Activated gamma-delta T cell (primary cell): ENCODE results near the gene ALG9.

Experiments used
- DNase-seq: peaks from one replicate; lab custom pipeline; 2025; lab: John Stamatoyannopoulos, UW

Gene ALG9

GRCh38 chr11:111879637-111879960 lies 8.2 kb upstream of the ALG9 start:
- DNase-seq, result no peak

GRCh38 chr11:111878849-111879636 lies 7.7 kb upstream of the ALG9 start, which contains the start of the genes CFAP68 and FDXACB1:
Gene CFAP68, plus strand, starts transcription at chr11:111879541. Its CDS starts 20 bp downstream, at chr11:111879561.
Gene FDXACB1, minus strand, starts transcription at chr11:111879165. Its CDS starts 33 bp downstream, at chr11:111879132.
- peak; percentile 62 for DNase-seq

DNA sequence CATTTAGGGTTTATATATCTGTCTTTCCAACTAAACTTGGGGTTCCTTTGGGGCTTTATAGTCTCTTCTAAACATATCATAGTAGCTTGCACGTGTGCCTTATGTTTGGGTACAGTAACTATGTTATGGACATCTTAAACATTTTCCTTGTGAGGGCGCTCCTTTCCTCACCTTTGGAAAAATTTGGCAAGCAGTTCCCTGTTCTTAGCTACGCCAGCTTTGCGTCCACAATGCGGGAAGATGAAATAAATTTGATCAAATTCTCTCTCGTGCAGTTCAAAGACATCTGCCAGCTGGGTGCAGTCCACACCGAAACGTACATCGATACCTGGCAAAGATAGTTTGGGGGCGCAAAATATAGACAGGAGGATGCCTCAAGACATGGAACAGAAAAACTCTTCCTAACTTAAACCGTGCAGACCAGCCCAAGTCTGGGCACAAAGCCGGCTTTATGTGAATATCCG lies 7.0 kb upstream of the ALG9 start:
- no peak for DNase-seq

- no peak for DNase-seq
These were observed 346 bp upstream of the ALG9 start for GRCh38 chr11:111871693-111872161.

DNA sequence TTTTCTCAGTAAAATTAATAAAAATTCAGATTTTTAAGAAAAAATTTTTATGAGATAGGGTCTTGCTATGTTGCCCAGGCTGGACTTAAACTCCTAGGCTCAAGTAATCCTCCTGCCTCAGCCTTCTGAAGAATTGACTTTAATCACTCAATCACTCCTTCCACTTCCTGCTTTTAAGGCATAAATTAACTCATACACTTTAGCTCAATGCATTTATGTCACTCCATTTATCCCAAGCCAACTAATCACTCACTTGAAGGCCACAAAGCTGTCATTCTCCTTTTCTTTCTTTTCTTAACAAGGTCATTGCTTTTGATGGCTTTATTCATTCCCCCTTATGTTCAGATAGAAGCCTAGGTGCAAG lies 877 bp downstream of the ALG9 start:
- DNase-seq, result no peak

DNA sequence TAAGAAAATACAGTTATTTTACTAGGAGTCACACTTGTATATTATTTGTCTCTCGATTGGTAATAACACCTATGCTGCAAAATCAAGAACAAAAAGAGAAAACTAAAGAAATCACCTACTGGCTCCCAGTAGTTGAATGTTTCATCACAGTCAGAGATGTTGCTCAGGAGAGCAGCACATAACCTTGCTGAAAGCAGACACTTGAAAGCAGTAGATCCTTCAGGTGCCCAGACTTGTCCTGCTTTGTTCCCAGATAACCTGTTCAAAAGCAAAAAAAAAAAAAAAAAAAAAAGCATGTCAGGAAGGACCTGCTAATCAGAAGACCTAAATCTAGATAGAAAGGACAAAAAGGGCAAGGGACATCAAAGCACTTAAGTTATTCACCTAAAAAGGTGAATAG lies 1.3 kb downstream of the ALG9 start:
- DNase-seq, result no peak

- no peak for DNase-seq
These were observed 11.1 kb downstream of the ALG9 start for GRCh38 chr11:111860257-111860656.

DNA sequence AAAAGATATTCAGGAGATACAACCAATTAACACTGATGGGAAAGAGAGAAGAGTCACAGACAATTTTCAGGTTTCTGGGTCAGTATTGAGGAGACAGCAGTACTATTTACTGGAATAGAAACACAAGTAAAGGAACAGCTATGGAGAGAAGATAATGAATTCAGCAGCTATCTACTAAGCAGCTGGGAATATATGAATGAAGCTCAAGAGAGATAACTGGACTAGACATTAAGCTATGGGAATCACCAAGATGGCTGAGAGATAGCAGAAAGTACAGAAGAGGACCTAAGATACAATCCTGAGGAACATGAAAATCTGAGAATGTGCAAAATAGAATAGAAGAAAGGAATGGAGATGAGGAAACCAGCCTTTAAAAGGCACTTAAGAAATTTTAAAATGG lies 15.9 kb downstream of the ALG9 start:
- no peak for DNase-seq

DNA sequence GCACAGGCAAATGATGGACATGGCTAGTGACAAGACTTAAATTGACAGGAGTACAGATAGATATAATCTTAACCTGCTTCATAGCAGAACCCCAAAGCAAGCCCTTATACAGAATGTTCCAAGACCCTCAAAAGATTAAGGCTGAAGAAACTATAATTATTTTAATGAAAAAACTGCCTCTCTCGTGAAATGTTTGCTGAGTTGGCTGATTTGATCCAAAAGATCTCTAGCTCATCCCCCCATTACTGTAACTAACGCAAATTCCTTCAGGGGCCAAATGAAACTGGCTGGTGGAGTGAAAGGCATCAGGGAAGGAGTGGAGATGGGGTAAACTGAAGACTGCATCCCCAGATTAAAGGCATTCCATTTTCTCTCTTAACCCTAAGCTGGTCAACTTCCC lies 19.3 kb downstream of the ALG9 start:
- no peak for DNase-seq

DNA sequence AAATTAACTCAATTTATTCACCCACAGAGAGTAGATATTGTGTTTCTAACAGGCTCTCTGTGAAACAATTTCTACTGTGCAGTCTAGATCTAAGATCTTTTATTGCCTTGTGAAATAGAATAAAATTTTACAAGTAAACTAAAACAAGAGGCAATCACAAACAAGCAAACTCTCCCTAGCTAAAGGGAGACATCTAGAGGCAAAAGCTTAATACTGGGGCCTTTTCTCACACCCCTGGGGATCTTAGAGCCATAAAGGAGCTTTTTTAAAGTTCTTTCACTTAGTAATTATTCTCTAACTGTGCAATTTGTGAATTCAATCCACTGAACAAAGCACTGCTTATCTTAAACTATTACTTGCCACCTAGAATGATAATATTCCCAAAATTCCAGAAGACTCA lies 19.7 kb downstream of the ALG9 start:
- no peak for DNase-seq

GRCh38 chr11:111851067-111851466 lies 20.3 kb downstream of the ALG9 start:
- DNase-seq, result no peak

GRCh38 chr11:111849631-111850030 lies 21.8 kb downstream of the ALG9 start:
- DNase-seq, result no peak

- DNase-seq, result no peak
These were observed 24.7 kb downstream of the ALG9 start for GRCh38 chr11:111846636-111847035.

- no peak for DNase-seq
These were observed 25.3 kb downstream of the ALG9 start for GRCh38 chr11:111846063-111846462.

GRCh38 chr11:111845276-111846028 lies 25.9 kb downstream of the ALG9 start:
- no peak for DNase-seq

- DNase-seq, result no peak
These were observed 27.7 kb downstream of the ALG9 start for GRCh38 chr11:111843661-111844060.

GRCh38 chr11:111841370-111842053 lies 29.9 kb downstream of the ALG9 start:
- no peak for DNase-seq

- no peak for DNase-seq
These were observed 31.2 kb downstream of the ALG9 start for GRCh38 chr11:111840143-111840542.

- DNase-seq, result no peak
These were observed 33.3 kb downstream of the ALG9 start for GRCh38 chr11:111838054-111838453.

DNA sequence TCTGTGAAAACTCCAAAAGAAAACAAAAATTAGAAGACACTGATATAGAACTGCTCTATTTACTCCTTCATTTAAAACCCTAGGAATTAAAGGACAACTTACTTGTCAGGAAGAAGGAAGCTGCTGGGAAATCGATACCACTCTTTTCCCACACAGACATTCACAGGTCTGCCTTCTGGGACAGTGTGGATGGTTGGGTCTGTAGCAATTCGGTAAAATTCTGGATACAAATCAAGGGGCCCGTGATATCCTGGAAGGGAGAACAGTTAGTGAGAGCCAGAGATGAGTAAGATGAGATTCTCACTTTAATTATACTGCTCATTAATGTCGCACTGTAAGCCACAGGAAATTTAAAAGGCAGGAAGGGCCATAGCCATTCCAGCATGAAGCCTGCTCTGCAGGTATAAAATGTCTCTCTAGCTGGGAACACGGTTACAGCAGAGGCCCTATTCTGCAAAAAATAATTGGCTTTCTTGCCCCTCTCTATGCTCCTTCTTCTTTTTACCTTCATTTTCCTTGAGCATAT lies 34.0 kb downstream of the ALG9 start:
- no peak for DNase-seq

DNA sequence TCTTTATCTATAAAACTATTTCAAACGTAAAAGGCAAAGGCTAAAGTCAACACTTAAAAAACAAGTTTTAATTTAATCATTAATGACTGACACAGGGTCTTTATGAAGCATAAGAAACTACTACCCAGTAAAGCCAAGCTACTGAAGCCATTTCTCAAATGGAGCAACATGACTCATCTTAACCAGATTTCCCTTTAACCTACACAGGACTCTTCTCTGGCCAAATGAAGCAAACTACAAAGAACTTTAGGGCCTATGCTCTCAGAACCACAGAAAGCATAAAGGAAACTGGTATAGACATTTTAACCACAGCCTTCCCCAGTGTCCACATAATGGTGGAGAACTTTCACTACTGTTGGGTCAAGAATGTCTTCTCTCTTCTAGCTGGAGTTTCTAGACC lies 34.7 kb downstream of the ALG9 start:
- DNase-seq, result no peak

DNA sequence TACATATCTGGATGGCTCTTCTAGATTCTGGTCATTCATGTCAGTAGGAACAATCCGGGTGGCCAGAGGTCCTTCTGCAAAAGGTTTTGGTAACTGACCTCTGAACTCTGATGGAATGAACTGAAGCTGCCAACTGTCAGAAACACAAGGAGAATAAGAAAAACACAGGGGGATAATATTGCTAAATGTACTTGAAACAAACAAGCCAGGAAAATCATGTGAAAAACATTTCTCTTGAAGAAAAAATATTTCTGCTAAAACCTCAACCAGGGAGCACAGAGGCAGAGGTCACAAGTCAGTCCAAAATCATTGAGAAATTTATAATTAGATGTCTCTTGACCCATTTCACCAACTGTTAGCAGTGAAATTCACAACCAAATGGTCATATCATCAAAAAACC lies 35.2 kb downstream of the ALG9 start:
- no peak for DNase-seq
